ENCODE results near the gene PC. TPM values are rescaled to one million over a fixed set of nuclear protein-coding genes. Genes with fewer than 3 reads are reported as not detected.
"Not testable (repeated sequence)": the region's sequence is repeated elsewhere in the genome, so short reads cannot be mapped to it uniquely, and the experiment has no call there.

Gene PC
- total RNA-seq, 2 donors from 2014 or later: 8.0 to 12.7 TPM

- no peak for DNase-seq (ENCODE audit: low spot score)
- no peak overlapping the region for H3K4me3 ChIP-seq
- ATAC-seq (ENCODE audit: insufficient number of reproducible peaks, low FRiP score, low read depth): no peak
- peaks cover 7% of the 10 kb centered on the region for H3K36me3 ChIP-seq
- no peaks in the 10 kb centered on the region for H3K27me3 ChIP-seq (replicated peaks; ENCODE audit: insufficient read depth)
- no peak for TF ChIP-seq CTCF (IDR thresholded peaks at IDR 0.05)
- H3K9me3 ChIP-seq: no peaks in the 10 kb centered on the region
- peaks cover 17 to 28% of the 10 kb centered on the region in 2 donors for H3K4me1 ChIP-seq (ENCODE audit: control insufficient read depth in 1 of 2, low read depth in 2 of 2)
- no peak overlapping the region for H3K27ac ChIP-seq
Measured at GRCh38 chr11:66840317-66841091, 117.7 kb downstream of the PC start.

GRCh38 chr11:66835768-66836405 lies 122.3 kb downstream of the PC start:
- no peaks in the 10 kb centered on the region for H3K36me3 ChIP-seq
- H3K27ac ChIP-seq: no peak overlapping the region
- no peaks in the 10 kb centered on the region for H3K27me3 ChIP-seq (replicated peaks; ENCODE audit: insufficient read depth)
- no peaks in the 10 kb centered on the region for H3K9me3 ChIP-seq
- no peak overlapping the region for H3K4me3 ChIP-seq
- no peaks in the 10 kb centered on the region for H3K4me1 ChIP-seq (ENCODE audit: control insufficient read depth in 1 of 2, low read depth in 2 of 2)
- TF ChIP-seq CTCF (IDR thresholded peaks at IDR 0.05): no peak
- ATAC-seq (ENCODE audit: insufficient number of reproducible peaks, low FRiP score, low read depth): no peak
- DNase-seq (ENCODE audit: low spot score): no peak

- TF ChIP-seq CTCF (IDR thresholded peaks at IDR 0.05): no peak
- no peak for DNase-seq (ENCODE audit: low spot score)
- ATAC-seq (ENCODE audit: insufficient number of reproducible peaks, low FRiP score, low read depth): no peak
- Histone ChIP-seq H3K27ac (no peak overlapping the region), H3K36me3 (no peaks in the 10 kb centered on the region), H3K27me3 (replicated peaks; ENCODE audit: insufficient read depth) (no peaks in the 10 kb centered on the region), H3K9me3 (no peaks in the 10 kb centered on the region), H3K4me1 (ENCODE audit: control insufficient read depth in 1 of 2, low read depth in 2 of 2) (no peaks in the 10 kb centered on the region), H3K4me3 (no peak overlapping the region)
Measured at GRCh38 chr11:66834943-66835342, 123.2 kb downstream of the PC start.

- no peak overlapping the region for H3K27ac ChIP-seq
Measured at GRCh38 chr11:66834539-66834845, 123.7 kb downstream of the PC start.

GRCh38 chr11:66824573-66824972 lies 133.6 kb downstream of the PC start:
- not testable (repeated sequence) for H3K9me3 ChIP-seq; ATAC-seq (ENCODE audit: insufficient number of reproducible peaks, low FRiP score, low read depth); H3K27ac ChIP-seq; H3K4me1 ChIP-seq (ENCODE audit: control insufficient read depth in 1 of 2, low read depth in 2 of 2); H3K4me3 ChIP-seq; H3K36me3 ChIP-seq; DNase-seq (ENCODE audit: low spot score); H3K27me3 ChIP-seq (replicated peaks; ENCODE audit: insufficient read depth)

More at GRCh38 chr11:66834539-66834845, 123.7 kb downstream of the PC start:
- no peaks in the 10 kb centered on the region for H3K36me3 ChIP-seq
- TF ChIP-seq CTCF (IDR thresholded peaks at IDR 0.05): no peak
- ATAC-seq (ENCODE audit: insufficient number of reproducible peaks, low FRiP score, low read depth): no peak
- no peak for DNase-seq (ENCODE audit: low spot score)
- no peaks in the 10 kb centered on the region for H3K4me1 ChIP-seq (ENCODE audit: control insufficient read depth in 1 of 2, low read depth in 2 of 2)
- no peaks in the 10 kb centered on the region for H3K9me3 ChIP-seq
- no peak overlapping the region for H3K4me3 ChIP-seq
- no peaks in the 10 kb centered on the region for H3K27me3 ChIP-seq (replicated peaks; ENCODE audit: insufficient read depth)

Measured in thoracic aorta (tissue), 2 donors.